HG03442 (cell line): ENCODE results near the gene PSMA8.
"Not testable (repeated sequence)": the region's sequence is repeated elsewhere in the genome, so short reads cannot be mapped to it uniquely, and the experiment has no call there.

Source experiments
- ATAC-seq: cut with Tn5 transposase; IDR thresholded peaks from one replicate; pipeline ENCODE4 v1.9.1; 2021; ENCODE audit warnings: mild to moderate bottlenecking, moderate library complexity; ENCODE audit not compliant: unreplicated experiment

The PSMA8 gene

GRCh38 chr18:26133652-26134051 is at the start of gene PSMA8:
TSS of gene PSMA8 (plus strand) at chr18:26133869. CDS start at chr18:26133966, 97 bp downstream.
- peak; percentile 73 for ATAC-seq

DNA sequence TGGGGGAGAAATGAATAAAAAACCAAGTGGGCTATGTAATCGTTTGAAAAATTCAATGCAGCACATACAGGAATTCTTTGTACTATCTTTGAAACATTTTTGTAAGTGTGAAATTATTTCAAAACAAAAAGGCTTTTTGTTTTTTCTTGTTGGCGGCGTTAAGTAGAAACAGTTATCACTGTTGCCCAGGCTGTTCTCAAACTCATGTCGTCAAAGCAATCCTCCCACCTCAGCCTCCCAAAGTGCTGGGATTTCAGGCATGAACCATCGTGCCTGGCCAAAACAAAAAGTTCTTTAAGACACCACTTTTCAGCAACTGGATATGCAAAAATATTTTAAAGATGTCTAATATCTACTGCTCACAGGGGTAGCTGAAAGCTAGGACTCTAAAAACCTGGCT is 48.6 kb upstream of the PSMA8 start:
- ATAC-seq = no peak

GRCh38 chr18:26086959-26087358 is 46.7 kb upstream of the PSMA8 start:
- ATAC-seq = no peak

DNA sequence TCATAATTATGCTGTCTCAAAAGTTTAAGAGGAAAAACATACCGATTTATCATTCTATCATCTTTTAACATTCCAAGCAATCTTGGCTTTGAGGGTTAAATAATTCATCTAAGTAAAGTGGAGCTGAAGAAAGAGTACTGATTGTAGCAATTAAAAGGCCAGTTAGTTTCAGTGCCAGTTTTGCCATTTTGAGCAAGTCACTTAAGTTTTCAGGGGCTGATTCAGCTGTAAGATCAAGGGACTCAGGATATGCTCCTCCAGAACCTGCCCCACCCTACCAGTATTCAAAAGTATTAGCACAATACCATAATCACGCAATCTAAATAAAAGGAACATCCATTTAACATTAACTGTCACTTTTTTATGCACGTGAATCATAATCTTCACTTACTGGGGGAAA is 45.2 kb upstream of the PSMA8 start:
- no peak for ATAC-seq

DNA sequence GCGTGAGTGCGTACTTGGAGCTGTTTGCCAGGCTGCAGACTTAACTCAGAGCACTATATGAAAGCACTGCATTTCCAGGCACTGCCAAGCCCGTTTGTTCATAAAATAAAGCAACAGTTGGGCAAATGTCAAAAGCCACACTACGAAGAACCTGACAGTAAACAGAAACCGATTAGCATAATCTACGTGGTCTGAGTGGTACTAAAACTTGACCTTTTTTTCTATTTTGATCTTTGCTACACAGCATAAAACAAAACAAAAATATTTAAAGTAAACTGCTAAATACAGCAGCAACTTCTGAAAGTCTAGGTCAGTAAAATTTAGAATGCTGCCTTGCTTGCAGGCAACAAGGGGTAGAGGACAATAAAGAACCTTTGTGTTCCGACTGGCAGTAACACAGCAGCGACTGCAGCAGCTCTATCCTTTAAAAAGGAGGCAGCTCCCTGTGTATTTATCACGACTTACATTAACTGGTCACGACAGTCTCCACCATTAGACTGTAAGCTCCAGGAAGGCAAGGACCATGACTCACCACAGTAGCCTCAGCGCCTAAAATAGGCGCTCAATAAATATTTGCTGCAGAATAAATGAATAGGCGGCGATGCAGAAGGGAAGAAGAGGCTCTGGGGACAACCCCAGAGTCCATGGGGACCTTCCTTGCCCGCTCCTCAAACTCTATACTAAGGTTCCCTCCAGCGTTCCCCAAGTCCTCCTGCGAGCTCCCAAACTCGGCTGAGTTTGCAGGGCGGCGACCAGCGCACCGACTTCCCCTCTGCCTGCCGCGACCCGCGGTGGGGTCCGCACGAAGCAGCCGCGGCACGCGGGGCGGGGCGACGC is 44.2 kb upstream of the PSMA8 start:
- ATAC-seq = no peak

DNA sequence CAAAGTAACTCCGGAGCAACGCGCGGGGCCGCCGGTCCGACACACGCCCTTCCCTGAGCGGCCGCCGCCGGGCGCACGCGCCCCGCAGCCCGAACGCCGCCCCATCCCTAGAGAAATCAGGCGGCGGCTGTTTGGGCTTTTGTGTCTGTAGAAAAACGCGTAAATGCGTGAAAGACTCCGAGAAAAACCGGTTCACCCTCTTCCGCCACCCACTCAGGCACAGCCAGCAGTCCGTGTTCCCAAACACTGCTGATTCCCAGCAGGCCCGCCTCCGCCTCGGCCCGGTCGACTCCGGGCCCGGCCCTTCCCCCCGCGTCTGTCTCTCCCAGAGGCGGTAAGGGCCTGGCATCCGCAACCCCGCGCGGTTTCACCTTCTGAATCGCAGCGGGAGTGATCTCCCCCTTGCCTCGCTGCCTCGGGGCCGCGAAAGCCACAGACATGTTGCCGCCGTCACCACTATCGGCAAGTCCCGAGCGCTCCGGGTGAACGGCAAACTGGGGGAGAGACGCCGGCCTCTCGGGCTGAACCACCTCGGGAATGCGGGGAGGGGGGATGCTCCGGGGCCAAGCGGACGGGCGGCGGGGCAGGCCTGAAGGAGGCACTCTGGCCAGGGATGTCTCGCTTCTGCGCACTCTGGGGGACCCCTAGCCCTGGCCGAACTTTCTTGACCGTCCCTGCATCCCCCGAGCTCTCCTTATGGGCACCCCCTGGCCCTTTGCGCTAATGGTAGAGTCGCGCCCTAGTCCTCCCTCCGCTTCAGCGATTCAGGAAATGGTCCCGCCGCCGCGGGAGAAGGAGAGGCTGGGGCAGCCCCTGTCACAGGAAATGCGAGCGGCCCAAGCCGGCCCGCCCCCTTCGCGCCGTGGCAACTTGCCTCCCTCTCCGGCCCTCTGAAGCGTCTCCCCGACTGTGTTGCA is 43.3 kb upstream of the PSMA8 start, which contains the start of gene SS18:
Gene SS18 (minus strand): TSS at position 484 of the 917 bp plus-strand sequence. CDS start 44 bp downstream, at position 440.
- peak; percentile 77 for ATAC-seq

DNA sequence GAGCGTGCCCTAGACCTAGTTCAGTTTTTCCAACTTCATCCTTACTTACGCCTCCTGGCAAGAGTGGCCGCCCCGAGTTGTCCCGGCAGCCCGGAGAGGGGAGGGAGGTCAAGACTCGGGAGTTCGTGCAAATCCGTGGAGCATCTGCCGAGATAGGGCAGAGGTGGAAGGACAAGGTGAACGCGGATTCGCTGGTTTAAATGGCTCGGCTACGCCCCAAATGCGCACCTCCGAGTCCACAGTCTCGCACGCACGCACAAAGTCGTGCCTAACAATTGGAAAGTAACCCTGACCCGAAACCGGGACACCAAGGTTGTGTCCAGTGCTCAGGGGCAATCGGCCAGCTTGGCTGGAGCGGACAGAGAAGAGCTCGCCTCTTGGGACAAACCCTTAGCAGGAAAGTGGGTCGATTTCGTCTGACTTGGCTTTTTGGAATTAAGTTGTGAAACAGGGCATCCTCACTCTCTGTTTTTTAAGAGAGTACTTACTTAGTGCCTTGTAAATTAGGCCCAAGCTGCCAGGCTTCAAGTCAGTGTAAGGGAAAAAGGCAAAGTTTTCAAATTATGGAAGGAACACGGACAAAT is 42.5 kb upstream of the PSMA8 start:
- peak; percentile 45 for ATAC-seq

- ATAC-seq = no peak
Measured at GRCh38 chr18:26096852-26097251, 36.8 kb upstream of the PSMA8 start.

DNA sequence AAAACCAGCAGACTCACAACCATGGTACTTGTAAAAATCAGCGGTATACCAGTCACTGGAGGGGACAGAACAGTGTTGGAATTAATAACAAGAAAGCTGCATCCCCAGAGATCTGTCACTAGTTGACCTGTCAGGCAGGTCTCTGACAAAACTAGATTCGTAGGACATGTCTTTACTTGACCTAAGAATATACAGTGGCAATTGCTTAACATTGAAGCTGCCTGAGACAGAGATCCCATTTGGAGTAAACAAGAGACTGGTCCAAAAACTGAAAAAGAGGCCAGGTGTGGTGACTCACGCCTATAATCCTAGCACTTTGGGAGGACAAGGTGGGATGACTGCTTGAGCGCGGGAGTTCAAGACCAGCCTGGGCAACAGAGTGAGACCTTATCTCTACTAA is 36.1 kb upstream of the PSMA8 start:
- ATAC-seq = no peak

DNA sequence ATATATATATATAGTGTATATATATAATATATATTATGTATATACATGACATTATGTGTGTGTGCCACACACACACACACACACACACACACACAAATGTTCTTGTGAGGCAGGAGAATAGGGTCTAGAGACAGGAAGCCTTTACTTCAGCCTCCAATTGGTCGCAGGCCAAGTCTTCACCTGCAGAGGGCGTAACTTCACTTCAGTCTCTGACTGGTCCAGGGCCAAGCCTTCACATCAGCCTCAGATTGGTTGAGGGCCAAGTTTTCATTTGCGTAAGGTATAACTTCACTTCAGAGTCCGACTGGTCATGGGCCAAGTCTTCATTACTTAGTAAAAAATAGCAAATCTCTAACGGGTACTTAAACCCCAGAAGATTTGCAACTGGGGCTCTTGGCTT is 30.1 kb upstream of the PSMA8 start:
- ATAC-seq = no peak

GRCh38 chr18:26104035-26104434 is 29.6 kb upstream of the PSMA8 start:
- ATAC-seq = no peak

GRCh38 chr18:26119246-26119645 is 14.4 kb upstream of the PSMA8 start:
- ATAC-seq = no peak

GRCh38 chr18:26121476-26121875 is 12.2 kb upstream of the PSMA8 start:
- ATAC-seq = no peak

GRCh38 chr18:26121994-26122393 is 11.7 kb upstream of the PSMA8 start:
- not testable (repeated sequence) for ATAC-seq

GRCh38 chr18:26127786-26128185 is 5.9 kb upstream of the PSMA8 start:
- no peak for ATAC-seq

DNA sequence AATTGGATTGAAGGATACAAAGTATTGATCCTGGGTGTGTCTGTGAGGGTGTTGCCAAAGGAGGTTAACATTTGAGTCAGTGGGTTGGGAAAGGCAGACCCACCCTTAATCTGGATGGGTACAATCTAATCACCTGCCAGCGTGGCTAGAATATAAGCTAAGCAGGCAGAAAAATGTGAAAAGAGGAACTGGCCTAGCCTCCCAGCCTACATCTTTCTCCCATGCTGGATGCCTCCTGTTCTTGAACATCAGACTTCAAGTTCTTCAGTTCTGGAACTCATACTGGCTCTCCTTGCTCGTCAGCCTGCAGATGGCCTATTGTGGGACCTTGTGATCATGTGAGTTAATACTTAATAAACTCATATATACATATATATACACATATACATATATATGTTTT is 5.5 kb upstream of the PSMA8 start:
- not testable (repeated sequence) for ATAC-seq

DNA sequence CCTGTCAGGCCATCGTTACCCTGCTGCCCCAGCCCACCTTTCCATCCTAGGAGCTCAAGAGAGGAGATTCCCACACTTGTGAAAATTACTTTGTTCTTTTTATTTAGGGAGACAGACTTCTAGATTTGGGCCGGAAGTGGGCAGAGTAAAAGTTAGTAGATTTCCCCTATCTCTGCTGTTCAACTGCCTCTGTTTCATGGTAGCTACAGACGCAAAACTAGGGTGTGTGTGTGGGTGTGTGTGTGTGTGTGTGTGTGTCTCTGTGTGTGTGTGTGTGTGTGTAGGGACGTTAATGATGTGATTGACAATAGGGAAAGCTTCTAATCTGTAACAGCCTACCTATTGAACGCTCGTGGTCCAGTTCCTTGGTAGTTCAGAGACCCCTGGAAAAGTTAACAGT is 438 bp downstream of the PSMA8 start:
- peak; percentile 22 for ATAC-seq

GRCh38 chr18:26135548-26135947 is 1.9 kb downstream of the PSMA8 start:
- no peak for ATAC-seq

DNA sequence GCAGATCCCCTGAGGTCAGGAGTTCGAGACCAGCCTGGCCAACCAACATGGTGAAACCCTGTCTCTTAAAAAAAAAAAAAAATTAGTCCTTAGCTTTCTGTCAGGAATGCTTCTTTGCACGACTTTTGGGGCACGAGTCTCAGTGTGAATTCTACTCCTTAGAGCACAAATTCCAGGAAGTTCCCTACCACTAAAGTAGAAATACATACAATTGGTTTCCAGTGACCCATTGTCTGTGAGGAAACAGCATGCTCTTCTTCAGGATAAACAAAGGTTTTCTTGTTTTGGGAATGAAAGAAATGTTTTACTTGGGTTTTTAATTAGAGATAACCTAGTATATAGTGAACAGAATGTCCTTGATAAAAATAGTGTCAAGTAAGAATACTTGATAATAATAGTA is 23.7 kb downstream of the PSMA8 start:
- ATAC-seq = no peak

DNA sequence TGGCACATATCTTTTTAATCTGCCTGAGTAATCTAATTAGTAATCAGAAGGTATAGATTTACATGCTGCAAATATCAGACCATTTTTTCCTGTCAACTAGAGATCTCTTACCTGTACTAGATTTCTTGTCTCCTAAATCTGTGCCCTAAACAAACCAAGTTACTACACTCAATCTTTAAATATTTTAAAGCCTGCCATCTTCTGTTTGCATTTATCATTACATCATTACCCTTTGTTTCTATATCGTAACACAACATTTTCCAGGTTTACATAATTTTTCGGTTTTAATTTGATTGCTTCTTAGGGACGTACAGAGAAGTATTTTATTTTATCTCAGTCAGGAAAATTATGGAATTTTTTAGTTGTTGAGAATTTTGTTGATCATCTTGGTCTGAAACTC is 25.7 kb downstream of the PSMA8 start:
- ATAC-seq = no peak

GRCh38 chr18:26164571-26164970 is 30.9 kb downstream of the PSMA8 start:
- no peak for ATAC-seq
